ENCODE results near the gene SUMO4.

DNA sequence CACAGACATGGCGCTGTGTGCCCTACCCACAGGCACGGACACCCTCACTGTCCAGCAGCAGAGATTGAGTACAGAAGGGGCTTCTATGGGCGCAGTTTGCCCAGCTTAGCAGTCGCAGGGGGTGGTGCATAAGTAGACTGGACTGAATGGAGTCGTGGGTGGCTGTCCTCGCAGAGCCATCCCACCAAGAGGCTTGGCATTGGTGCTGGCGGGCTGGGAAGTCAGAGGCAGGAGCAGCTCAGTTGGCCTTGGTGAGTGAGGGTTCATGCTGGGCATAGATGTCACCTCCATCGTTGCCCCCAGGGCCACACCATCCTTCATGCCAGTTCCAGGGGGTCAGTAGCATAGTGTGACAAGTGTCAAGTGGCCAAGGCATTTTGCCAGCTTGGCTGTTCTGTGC, 25.2 kb downstream of the SUMO4 start:
- TF ChIP-seq, protein P1, sequence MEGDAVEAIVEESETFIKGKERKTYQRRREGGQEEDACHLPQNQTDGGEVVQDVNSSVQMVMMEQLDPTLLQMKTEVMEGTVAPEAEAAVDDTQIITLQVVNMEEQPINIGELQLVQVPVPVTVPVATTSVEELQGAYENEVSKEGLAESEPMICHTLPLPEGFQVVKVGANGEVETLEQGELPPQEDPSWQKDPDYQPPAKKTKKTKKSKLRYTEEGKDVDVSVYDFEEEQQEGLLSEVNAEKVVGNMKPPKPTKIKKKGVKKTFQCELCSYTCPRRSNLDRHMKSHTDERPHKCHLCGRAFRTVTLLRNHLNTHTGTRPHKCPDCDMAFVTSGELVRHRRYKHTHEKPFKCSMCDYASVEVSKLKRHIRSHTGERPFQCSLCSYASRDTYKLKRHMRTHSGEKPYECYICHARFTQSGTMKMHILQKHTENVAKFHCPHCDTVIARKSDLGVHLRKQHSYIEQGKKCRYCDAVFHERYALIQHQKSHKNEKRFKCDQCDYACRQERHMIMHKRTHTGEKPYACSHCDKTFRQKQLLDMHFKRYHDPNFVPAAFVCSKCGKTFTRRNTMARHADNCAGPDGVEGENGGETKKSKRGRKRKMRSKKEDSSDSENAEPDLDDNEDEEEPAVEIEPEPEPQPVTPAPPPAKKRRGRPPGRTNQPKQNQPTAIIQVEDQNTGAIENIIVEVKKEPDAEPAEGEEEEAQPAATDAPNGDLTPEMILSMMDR (IDR thresholded peaks at IDR 0.05): no peak
- TF ChIP-seq POLR2AphosphoS5 (IDR thresholded peaks at IDR 0.05): no peak
- TF ChIP-seq POLR2A (IDR thresholded peaks at IDR 0.05): no peak
